ENCODE measurements around the gene FAM171A1.
"Not testable (repeated sequence)": the region's sequence is repeated elsewhere in the genome, so short reads cannot be mapped to it uniquely, and the experiment has no call there.

The FAM171A1 gene

DNA sequence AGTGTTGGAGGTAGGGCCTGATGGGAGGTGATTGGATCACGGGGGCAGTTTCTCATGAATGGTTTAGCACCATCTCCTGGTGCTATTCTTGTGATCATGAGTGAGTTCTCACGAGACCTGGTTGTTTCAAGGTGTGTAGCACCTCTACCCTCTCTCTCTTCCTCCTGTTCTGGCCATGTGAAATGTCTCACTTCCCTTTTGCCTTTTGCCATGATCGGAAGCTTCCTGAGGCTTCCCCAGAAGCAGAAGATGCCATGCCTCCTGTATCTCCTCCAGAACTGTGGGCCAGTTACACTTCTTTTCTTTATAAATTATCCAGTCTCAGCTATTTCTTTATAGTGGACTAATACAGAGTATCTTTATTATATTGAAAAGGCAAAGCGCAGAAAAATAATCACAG is 90.1 kb downstream of the FAM171A1 start:
- DNase-seq (ENCODE audit: insufficient read length, low spot score) (no peak), FAIRE-seq (no peak)
- TF ChIP-seq, protein P1, sequence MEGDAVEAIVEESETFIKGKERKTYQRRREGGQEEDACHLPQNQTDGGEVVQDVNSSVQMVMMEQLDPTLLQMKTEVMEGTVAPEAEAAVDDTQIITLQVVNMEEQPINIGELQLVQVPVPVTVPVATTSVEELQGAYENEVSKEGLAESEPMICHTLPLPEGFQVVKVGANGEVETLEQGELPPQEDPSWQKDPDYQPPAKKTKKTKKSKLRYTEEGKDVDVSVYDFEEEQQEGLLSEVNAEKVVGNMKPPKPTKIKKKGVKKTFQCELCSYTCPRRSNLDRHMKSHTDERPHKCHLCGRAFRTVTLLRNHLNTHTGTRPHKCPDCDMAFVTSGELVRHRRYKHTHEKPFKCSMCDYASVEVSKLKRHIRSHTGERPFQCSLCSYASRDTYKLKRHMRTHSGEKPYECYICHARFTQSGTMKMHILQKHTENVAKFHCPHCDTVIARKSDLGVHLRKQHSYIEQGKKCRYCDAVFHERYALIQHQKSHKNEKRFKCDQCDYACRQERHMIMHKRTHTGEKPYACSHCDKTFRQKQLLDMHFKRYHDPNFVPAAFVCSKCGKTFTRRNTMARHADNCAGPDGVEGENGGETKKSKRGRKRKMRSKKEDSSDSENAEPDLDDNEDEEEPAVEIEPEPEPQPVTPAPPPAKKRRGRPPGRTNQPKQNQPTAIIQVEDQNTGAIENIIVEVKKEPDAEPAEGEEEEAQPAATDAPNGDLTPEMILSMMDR (IDR thresholded peaks at IDR 0.05; ENCODE audit: insufficient read depth, missing control alignments) = no peak

- FAIRE-seq (no peak), DNase-seq (ENCODE audit: insufficient read length, low spot score) (no peak)
- TF ChIP-seq, protein P1 (IDR thresholded peaks at IDR 0.05; ENCODE audit: insufficient read depth, missing control alignments) = no peak
Observed at GRCh38 chr10:15280462-15280861, 90.6 kb downstream of the FAM171A1 start.

DNA sequence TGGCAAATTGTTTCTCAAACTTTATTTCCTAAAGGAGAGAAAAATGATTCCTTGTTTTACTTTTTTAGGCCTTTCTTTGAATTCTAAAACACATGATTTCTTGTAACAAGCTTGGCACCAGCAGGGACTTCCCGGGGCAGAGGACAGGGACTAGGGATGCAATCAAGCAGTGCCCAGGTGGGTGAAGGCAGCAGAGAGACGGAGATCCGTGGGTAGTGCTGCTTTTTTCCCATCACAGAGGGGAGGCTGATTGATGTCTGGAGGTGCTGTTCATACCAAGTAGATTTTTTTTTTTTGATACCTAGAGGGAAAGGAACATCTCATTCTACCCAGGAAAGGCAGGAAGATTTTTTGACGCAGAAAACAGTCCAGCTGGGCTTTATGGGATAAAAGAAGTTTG is 91.9 kb downstream of the FAM171A1 start:
- FAIRE-seq = no peak
- no peak for DNase-seq (ENCODE audit: insufficient read length, low spot score)
- TF ChIP-seq, protein P1 (IDR thresholded peaks at IDR 0.05; ENCODE audit: insufficient read depth, missing control alignments) = no peak

GRCh38 chr10:15278786-15279185 is 92.3 kb downstream of the FAM171A1 start:
- TF ChIP-seq, protein P1 (IDR thresholded peaks at IDR 0.05; ENCODE audit: insufficient read depth, missing control alignments) = no peak
- no peak for FAIRE-seq
- DNase-seq (ENCODE audit: insufficient read length, low spot score) = no peak

GRCh38 chr10:15276039-15276438 is 95.0 kb downstream of the FAM171A1 start:
- not testable (repeated sequence) for DNase-seq (ENCODE audit: insufficient read length, low spot score); FAIRE-seq

DNA sequence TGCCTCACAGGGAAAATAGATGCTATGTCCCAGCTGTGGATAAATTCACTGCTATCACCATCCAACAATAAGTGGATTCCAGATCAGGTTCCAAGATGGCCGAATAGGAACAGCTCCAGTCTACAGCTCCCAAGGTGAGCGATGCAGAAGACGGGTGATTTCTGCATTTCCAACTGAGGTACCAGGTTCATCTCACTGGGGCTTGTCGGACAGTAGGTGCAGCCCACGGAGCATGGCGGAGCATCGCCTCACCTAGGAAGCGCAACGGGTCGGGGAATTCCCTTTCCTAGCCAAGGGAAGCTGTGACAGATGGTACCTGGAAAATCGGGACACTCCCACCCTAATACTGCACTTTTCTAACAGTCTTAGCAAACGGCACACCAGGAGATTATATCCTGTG is 101.3 kb downstream of the FAM171A1 start:
- DNase-seq (ENCODE audit: insufficient read length, low spot score); FAIRE-seq: not testable (repeated sequence)

DNA sequence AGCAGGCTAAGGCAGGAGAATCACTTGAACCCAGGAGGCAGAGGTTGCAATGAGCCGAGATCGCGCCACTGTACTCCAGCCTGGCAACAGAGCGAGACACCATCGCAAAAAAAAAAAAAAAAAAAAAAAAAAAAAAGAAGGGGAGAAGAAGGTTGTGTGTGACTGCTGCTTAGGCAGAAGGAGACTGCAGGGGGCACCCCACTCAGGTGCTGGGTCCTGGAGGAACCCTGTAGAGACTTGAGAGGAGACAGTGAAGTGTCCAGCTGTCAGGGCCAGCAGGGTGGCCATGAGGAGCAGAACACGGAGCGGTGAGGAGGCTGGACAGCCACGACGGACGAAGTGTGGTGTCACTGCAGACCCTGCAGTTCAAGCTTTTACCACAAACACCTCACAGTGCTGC is 103.6 kb downstream of the FAM171A1 start:
- TF ChIP-seq, protein P1 (IDR thresholded peaks at IDR 0.05; ENCODE audit: insufficient read depth, missing control alignments) = no peak
- DNase-seq (ENCODE audit: insufficient read length, low spot score) (no peak), FAIRE-seq (no peak)

DNA sequence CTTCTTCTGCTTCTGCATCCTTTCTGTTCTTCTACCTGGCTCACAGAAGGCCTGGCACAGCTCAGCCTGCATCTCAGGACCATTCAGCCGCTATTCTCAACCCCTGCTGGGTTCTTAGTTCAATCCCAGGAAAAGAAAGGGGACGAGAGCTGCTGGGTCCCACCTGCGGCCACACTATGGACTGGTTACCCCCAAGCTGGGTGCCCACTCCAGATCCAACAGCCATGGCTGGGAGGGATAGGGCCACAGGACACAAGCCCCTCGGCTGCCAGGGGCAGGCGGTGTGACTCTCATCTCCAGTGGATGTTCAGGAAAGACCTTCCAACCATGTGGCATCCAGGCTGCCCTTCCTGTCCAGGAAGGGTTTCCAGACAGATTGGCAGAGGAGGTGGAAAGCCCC is 105.0 kb downstream of the FAM171A1 start:
- TF ChIP-seq, protein P1 (IDR thresholded peaks at IDR 0.05; ENCODE audit: insufficient read depth, missing control alignments) = no peak
- FAIRE-seq (no peak), DNase-seq (ENCODE audit: insufficient read length, low spot score) (no peak)
